ENCODE results near the gene ZNF763.
"Not testable (repeated sequence)": the region's sequence is repeated elsewhere in the genome, so short reads cannot be mapped to it uniquely, and the experiment has no call there.

Gene ZNF763

GRCh38 chr19:11971041-11971440, 6.2 kb downstream of the ZNF763 start:
- DNase-seq (ENCODE audit: low read depth), result no peak

- DNase-seq (ENCODE audit: low read depth), result no peak
Measured at GRCh38 chr19:11973019-11973810, 8.4 kb downstream of the ZNF763 start.

- DNase-seq (ENCODE audit: low read depth), result no peak
Measured at GRCh38 chr19:11978492-11979100, 13.8 kb downstream of the ZNF763 start.

GRCh38 chr19:11979527-11979926, 14.7 kb downstream of the ZNF763 start:
- no peak for DNase-seq (ENCODE audit: low read depth)

GRCh38 chr19:11982526-11982925, 17.7 kb downstream of the ZNF763 start:
- DNase-seq (ENCODE audit: low read depth), result no peak

- no peak for DNase-seq (ENCODE audit: low read depth)
Measured at GRCh38 chr19:11984986-11985385, 20.1 kb downstream of the ZNF763 start.

- no peak for DNase-seq (ENCODE audit: low read depth)
Measured at GRCh38 chr19:11986754-11987153, 21.9 kb downstream of the ZNF763 start.

- peak; percentile 74 for DNase-seq (ENCODE audit: low read depth)
Measured at GRCh38 chr19:11987405-11988281, 22.8 kb downstream of the ZNF763 start.

GRCh38 chr19:11989112-11989456, 24.2 kb downstream of the ZNF763 start:
- DNase-seq (ENCODE audit: low read depth), result no peak

- not testable (repeated sequence) for DNase-seq (ENCODE audit: low read depth)
Measured at GRCh38 chr19:11991921-11992320, 27.1 kb downstream of the ZNF763 start.

- peak; percentile 24 for DNase-seq (ENCODE audit: low read depth)
Measured at GRCh38 chr19:11995174-11995573, 30.3 kb downstream of the ZNF763 start.

- peak; percentile 14 for DNase-seq (ENCODE audit: low read depth)
Measured at GRCh38 chr19:12000152-12000981, 35.5 kb downstream of the ZNF763 start.

- DNase-seq (ENCODE audit: low read depth), result no peak
Measured at GRCh38 chr19:12015015-12015752, 50.3 kb downstream of the ZNF763 start.

GRCh38 chr19:12015753-12016116, 50.9 kb downstream of the ZNF763 start:
- DNase-seq (ENCODE audit: low read depth), result no peak

Data from non-pigmented ciliary epithelial cell (primary cell).